Activated CD8-positive, alpha-beta T cell treated with anti-CD3 and anti-CD28 coated beads, Interleukin-2, amount 10 ng/mL, durations not matched to agents 7 days and 5 days (primary cell): ENCODE data around the gene RFX4. TPM values are rescaled to one million over a fixed set of nuclear protein-coding genes. Genes with fewer than 3 reads are reported as not detected.
A peak's percentile ranks its signal among the peaks of the same experiment; 100 is the strongest.

Experiments used
- ATAC-seq: fragments of 150-1000 bp; cut with Tn5 transposase; one replicate; pipeline ENCODE4 v1.10.0; 2021; ENCODE audit warnings: moderate library complexity
- CTCF ChIA-PET: fragments of 350-600 bp; sonication (Branson Sonifier 250); formaldehyde crosslinking; loops from one replicate; lab custom pipeline; 2021; ENCODE audit warnings: antibody characterized with exemption; lab: Charles Lee
- POLR2A ChIA-PET: fragments of 350-600 bp; sonication (Branson Sonifier 250); formaldehyde crosslinking; loops from one replicate; lab custom pipeline; 2021; ENCODE audit warnings: antibody characterized with exemption; lab: Charles Lee
- DNase-seq: peaks from one replicate; pipeline ENCODE4 v3.0.0-alpha.2; 2020
- H3K27ac Mint-ChIP-seq: one replicate; pipeline ENCODE4 v1.8.0; 2021; ENCODE audit warnings: mild to moderate bottlenecking, mixed read lengths
- H3K27me3 Mint-ChIP-seq: one replicate; pipeline ENCODE4 v1.8.0; 2021; ENCODE audit warnings: low read depth, mixed read lengths
- H3K36me3 Mint-ChIP-seq: one replicate; pipeline ENCODE4 v1.8.0; 2021; ENCODE audit warnings: low read depth, mixed read lengths
- H3K4me1 Mint-ChIP-seq: one replicate; pipeline ENCODE4 v1.8.0; 2021; ENCODE audit warnings: low read depth, mixed read lengths
- H3K4me3 Mint-ChIP-seq: one replicate; pipeline ENCODE4 v1.8.0; 2021; ENCODE audit warnings: mild to moderate bottlenecking, mixed read lengths
- H3K9me3 Mint-ChIP-seq: one replicate; pipeline ENCODE4 v1.8.0; 2022; ENCODE audit warnings: mixed read lengths; ENCODE audit not compliant: insufficient read depth
- total RNA-seq, 2 experiments: library from RNA; stranded (reverse); gene quantifications; one replicate each; pipeline ENCODE4 v1.2.3, GENCODE V29; 2021

The RFX4 gene
- total RNA-seq, 2 experiments from 2014 or later = not detected

- CTCF ChIA-PET = interaction anchor here (0.8 to 1.4 kb wide), 2 partner anchors 160 to 477 kb away, joined by 3 to 4 read pairs; no protein-coding TSS in a partner anchor
- ATAC-seq (peak; percentile 31), DNase-seq (no peak)
- Mint-ChIP-seq H3K36me3 (no peaks in the 10 kb centered on the region), H3K4me1 (peaks cover 17% of the 10 kb centered on the region), H3K27me3 (no peaks in the 10 kb centered on the region), H3K4me3 (peak overlapping the region; percentile 59), H3K27ac (peak overlapping the region; percentile 89), H3K9me3 (no peaks in the 10 kb centered on the region)
- POLR2A ChIA-PET = interaction anchor here (0.8 kb wide), 1 partner anchor 11 kb away, joined by 3 read pairs; no protein-coding TSS in a partner anchor
Measured at GRCh38 chr12:106759526-106760183, 176.9 kb downstream of the RFX4 start.

- Mint-ChIP-seq H3K4me3 (peak overlapping the region; percentile 59), H3K27ac (peak overlapping the region; percentile 89), H3K27me3 (no peaks in the 10 kb centered on the region), H3K9me3 (no peaks in the 10 kb centered on the region), H3K4me1 (peaks cover 17% of the 10 kb centered on the region), H3K36me3 (no peaks in the 10 kb centered on the region)
- POLR2A ChIA-PET = interaction anchor here (0.8 kb wide), 1 partner anchor 11 kb away, joined by 3 read pairs; no protein-coding TSS in a partner anchor
- ATAC-seq (peak; percentile 92), DNase-seq (peak; percentile 56)
- CTCF ChIA-PET = interaction anchor here (0.8 to 1.4 kb wide), 2 partner anchors 159 to 477 kb away, joined by 3 to 4 read pairs; no protein-coding TSS in a partner anchor
Measured at GRCh38 chr12:106760184-106760531, 177.4 kb downstream of the RFX4 start.

GRCh38 chr12:106764220-106764619 lies 181.4 kb downstream of the RFX4 start:
- CTCF ChIA-PET = interaction anchor here (1.0 to 1.8 kb wide), 2 partner anchors 9 to 12 kb away, joined by 4 to 5 read pairs; partner anchors contain the start of gene RIC8B
- ATAC-seq = no peak

GRCh38 chr12:106764738-106765137 lies 181.9 kb downstream of the RFX4 start:
- no peak overlapping the region for H3K27ac Mint-ChIP-seq
- H3K4me3 Mint-ChIP-seq = no peak overlapping the region
- peaks cover 2% of the 10 kb centered on the region for H3K27me3 Mint-ChIP-seq
- H3K4me1 Mint-ChIP-seq = peaks cover 23% of the 10 kb centered on the region
- DNase-seq (no peak), ATAC-seq (no peak)
- no peaks in the 10 kb centered on the region for H3K36me3 Mint-ChIP-seq
- ChIA-PET POLR2A (no interaction called here), CTCF (interaction anchor here (0.6 to 1.8 kb wide), 4 partner anchors 9 to 154 kb away, joined by 3 to 5 read pairs (median 4); partner anchors contain the start of gene RIC8B)
- no peaks in the 10 kb centered on the region for H3K9me3 Mint-ChIP-seq

More at GRCh38 chr12:106764220-106764619, 181.4 kb downstream of the RFX4 start:
- Mint-ChIP-seq H3K4me3 (no peak overlapping the region), H3K9me3 (no peaks in the 10 kb centered on the region), H3K27me3 (peaks cover 2% of the 10 kb centered on the region), H3K4me1 (peaks cover 27% of the 10 kb centered on the region), H3K27ac (no peak overlapping the region), H3K36me3 (no peaks in the 10 kb centered on the region)
- no peak for DNase-seq
- POLR2A ChIA-PET = no interaction called here

GRCh38 chr12:106766393-106766826 lies 183.6 kb downstream of the RFX4 start:
- H3K27me3 Mint-ChIP-seq = peaks cover 2% of the 10 kb centered on the region
- H3K9me3 Mint-ChIP-seq = no peaks in the 10 kb centered on the region
- peaks cover 13% of the 10 kb centered on the region for H3K4me1 Mint-ChIP-seq
- no peaks in the 10 kb centered on the region for H3K36me3 Mint-ChIP-seq
- H3K27ac Mint-ChIP-seq = no peak overlapping the region
- CTCF ChIA-PET = interaction anchor here (1.0 kb wide), 1 partner anchor 10 kb away, joined by 4 read pairs; no protein-coding TSS in a partner anchor
- POLR2A ChIA-PET = no interaction called here
- DNase-seq (no peak), ATAC-seq (no peak)
- H3K4me3 Mint-ChIP-seq = no peak overlapping the region

GRCh38 chr12:106767206-106767605 lies 184.4 kb downstream of the RFX4 start:
- DNase-seq (no peak), ATAC-seq (no peak)
- no peak overlapping the region for H3K4me3 Mint-ChIP-seq
- H3K36me3 Mint-ChIP-seq = no peaks in the 10 kb centered on the region
- peaks cover 2% of the 10 kb centered on the region for H3K27me3 Mint-ChIP-seq
- ChIA-PET POLR2A (no interaction called here), CTCF (no interaction called here)
- no peak overlapping the region for H3K27ac Mint-ChIP-seq
- no peaks in the 10 kb centered on the region for H3K9me3 Mint-ChIP-seq
- H3K4me1 Mint-ChIP-seq = peaks cover 13% of the 10 kb centered on the region

- Mint-ChIP-seq H3K27me3 (peaks cover 2% of the 10 kb centered on the region), H3K4me1 (peaks cover 13% of the 10 kb centered on the region), H3K36me3 (no peaks in the 10 kb centered on the region), H3K4me3 (no peak overlapping the region), H3K27ac (no peak overlapping the region), H3K9me3 (no peaks in the 10 kb centered on the region)
- DNase-seq (no peak), ATAC-seq (no peak)
- ChIA-PET POLR2A (interaction anchor here (0.8 kb wide), 1 partner anchor 18 kb away, joined by 3 read pairs; no protein-coding TSS in a partner anchor), CTCF (no interaction called here)
Measured at GRCh38 chr12:106767954-106768822, 185.4 kb downstream of the RFX4 start.

- ChIA-PET CTCF (no interaction called here), POLR2A (no interaction called here)
- peaks cover 2% of the 10 kb centered on the region for H3K27me3 Mint-ChIP-seq
- peaks cover 22% of the 10 kb centered on the region for H3K4me1 Mint-ChIP-seq
- no peak overlapping the region for H3K4me3 Mint-ChIP-seq
- no peaks in the 10 kb centered on the region for H3K36me3 Mint-ChIP-seq
- H3K9me3 Mint-ChIP-seq = no peaks in the 10 kb centered on the region
- DNase-seq = no peak
- no peak for ATAC-seq
- no peak overlapping the region for H3K27ac Mint-ChIP-seq
Measured at GRCh38 chr12:106769078-106769477, 186.3 kb downstream of the RFX4 start.

- peaks cover 22% of the 10 kb centered on the region for H3K4me1 Mint-ChIP-seq
- H3K27me3 Mint-ChIP-seq = peaks cover 2% of the 10 kb centered on the region
- peaks cover 1% of the 10 kb centered on the region for H3K36me3 Mint-ChIP-seq
- H3K9me3 Mint-ChIP-seq = no peaks in the 10 kb centered on the region
- no peak for DNase-seq
- no peak overlapping the region for H3K27ac Mint-ChIP-seq
- ChIA-PET CTCF (no interaction called here), POLR2A (no interaction called here)
- no peak overlapping the region for H3K4me3 Mint-ChIP-seq
- ATAC-seq = no peak
Measured at GRCh38 chr12:106769546-106769945, 186.7 kb downstream of the RFX4 start.

GRCh38 chr12:106771425-106771824 lies 188.6 kb downstream of the RFX4 start:
- H3K4me1 Mint-ChIP-seq = peaks cover 32% of the 10 kb centered on the region
- ATAC-seq (no peak), DNase-seq (no peak)
- H3K9me3 Mint-ChIP-seq = no peaks in the 10 kb centered on the region
- ChIA-PET POLR2A (interaction anchor here (1.2 kb wide), 2 partner anchors 18 to 184 kb away, joined by 4 read pairs; partner anchors contain the start of gene TMEM263), CTCF (interaction anchor here (1.2 to 3.6 kb wide), 3 partner anchors 10 to 15 kb away, joined by 3 to 9 read pairs (median 6); no protein-coding TSS in a partner anchor)
- no peak overlapping the region for H3K4me3 Mint-ChIP-seq
- no peak overlapping the region for H3K27ac Mint-ChIP-seq
- H3K27me3 Mint-ChIP-seq = peaks cover 2% of the 10 kb centered on the region
- H3K36me3 Mint-ChIP-seq = peaks cover 13% of the 10 kb centered on the region

- Mint-ChIP-seq H3K36me3 (peaks cover 22% of the 10 kb centered on the region), H3K9me3 (no peaks in the 10 kb centered on the region), H3K4me3 (peak overlapping the region; percentile 91), H3K27ac (peak overlapping the region; percentile 93), H3K4me1 (peaks cover 32% of the 10 kb centered on the region), H3K27me3 (no peaks in the 10 kb centered on the region)
- ChIA-PET CTCF (interaction anchor here (1.0 to 3.6 kb wide), 5 partner anchors 10 to 35 kb away, joined by 3 to 9 read pairs (median 5); no protein-coding TSS in a partner anchor), POLR2A (interaction anchor here (0.6 to 0.7 kb wide), 2 partner anchors 20 to 770 kb away, joined by 3 read pairs; no protein-coding TSS in a partner anchor)
- ATAC-seq = peak; percentile 1
- DNase-seq = no peak
Measured at GRCh38 chr12:106773286-106774004, 190.6 kb downstream of the RFX4 start.
